AG10803 (cell line): Measurements from ENCODE around the gene SMG5.

ENCODE experiments used
- DNase-seq: peaks from one replicate; pipeline ENCODE4 v3.0.0; 2010; ENCODE audit warnings: low read depth
- H3K4me3 ChIP-seq: 2 replicates; pipeline ENCODE4 v1.5.1; 2011; ENCODE audit warnings: mild to moderate bottlenecking, low read length, control low read depth
- TF ChIP-seq, protein P1 (sequence below): conservative IDR thresholded peaks from 2 replicates; pipeline ENCODE4 v1.5.1; 2011; ENCODE audit warnings: mild to moderate bottlenecking, low read length, control low read depth, inconsistent platforms

SMG5 gene

GRCh38 chr1:156305215-156305614 is 22.6 kb upstream of the SMG5 start:
- H3K4me3 ChIP-seq = no peak overlapping the region
- no peak for DNase-seq
- TF ChIP-seq, protein P1, sequence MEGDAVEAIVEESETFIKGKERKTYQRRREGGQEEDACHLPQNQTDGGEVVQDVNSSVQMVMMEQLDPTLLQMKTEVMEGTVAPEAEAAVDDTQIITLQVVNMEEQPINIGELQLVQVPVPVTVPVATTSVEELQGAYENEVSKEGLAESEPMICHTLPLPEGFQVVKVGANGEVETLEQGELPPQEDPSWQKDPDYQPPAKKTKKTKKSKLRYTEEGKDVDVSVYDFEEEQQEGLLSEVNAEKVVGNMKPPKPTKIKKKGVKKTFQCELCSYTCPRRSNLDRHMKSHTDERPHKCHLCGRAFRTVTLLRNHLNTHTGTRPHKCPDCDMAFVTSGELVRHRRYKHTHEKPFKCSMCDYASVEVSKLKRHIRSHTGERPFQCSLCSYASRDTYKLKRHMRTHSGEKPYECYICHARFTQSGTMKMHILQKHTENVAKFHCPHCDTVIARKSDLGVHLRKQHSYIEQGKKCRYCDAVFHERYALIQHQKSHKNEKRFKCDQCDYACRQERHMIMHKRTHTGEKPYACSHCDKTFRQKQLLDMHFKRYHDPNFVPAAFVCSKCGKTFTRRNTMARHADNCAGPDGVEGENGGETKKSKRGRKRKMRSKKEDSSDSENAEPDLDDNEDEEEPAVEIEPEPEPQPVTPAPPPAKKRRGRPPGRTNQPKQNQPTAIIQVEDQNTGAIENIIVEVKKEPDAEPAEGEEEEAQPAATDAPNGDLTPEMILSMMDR = no peak

DNA sequence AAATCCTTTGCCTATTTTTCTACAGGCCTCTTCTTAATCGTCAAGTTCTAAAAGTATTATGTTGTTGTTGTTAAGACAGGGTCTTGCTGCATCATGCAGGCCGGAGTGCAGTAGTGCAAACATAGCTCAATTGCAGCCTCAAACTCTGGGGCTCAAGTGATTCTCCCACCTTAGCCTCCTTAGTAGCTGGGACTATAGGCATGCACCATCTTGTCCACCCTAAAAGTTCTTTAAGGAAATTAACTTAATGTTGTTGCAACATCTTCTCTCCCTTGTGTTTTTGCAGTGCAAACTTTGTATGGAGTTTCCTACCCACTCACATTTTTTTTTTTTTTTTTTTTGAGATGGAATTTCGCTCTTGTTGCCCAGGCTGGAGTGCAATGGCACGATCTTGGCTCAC is 20.6 kb upstream of the SMG5 start:
- no peak overlapping the region for H3K4me3 ChIP-seq
- DNase-seq = no peak
- TF ChIP-seq, protein P1 = no peak

DNA sequence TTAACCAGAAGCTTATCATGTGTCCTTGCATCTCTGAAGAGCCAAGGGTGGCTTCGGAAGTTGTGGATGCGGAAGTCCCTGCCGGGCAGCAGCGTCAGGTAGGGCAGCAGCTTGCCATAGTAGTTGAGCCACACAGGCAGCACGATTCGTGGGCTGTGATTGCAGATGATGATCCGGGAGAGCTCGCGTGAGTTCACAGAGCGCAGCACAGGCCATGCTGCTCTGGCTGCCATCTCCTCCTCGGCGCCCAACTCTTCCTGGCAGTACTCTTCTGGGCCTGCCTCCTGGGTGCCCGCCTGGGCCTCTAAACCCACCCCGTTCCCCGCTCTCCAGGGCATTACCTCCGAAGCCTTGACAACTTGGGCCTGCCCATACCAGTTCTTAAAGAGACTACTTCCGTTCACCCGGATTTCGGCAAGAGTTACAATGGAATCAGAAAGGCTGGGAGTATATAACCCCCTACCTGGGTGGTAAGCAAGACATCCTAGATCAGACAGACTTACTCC is 16.3 kb upstream of the SMG5 start, which contains the start of gene VHLL:
Gene VHLL (minus strand): TSS at position 456 of the 506 bp plus-strand sequence. CDS start 118 bp downstream, at position 338.
- TF ChIP-seq, protein P1 = no peak
- no peak within 1 kb of the TSS for H3K4me3 ChIP-seq
- DNase-seq = no peak

DNA sequence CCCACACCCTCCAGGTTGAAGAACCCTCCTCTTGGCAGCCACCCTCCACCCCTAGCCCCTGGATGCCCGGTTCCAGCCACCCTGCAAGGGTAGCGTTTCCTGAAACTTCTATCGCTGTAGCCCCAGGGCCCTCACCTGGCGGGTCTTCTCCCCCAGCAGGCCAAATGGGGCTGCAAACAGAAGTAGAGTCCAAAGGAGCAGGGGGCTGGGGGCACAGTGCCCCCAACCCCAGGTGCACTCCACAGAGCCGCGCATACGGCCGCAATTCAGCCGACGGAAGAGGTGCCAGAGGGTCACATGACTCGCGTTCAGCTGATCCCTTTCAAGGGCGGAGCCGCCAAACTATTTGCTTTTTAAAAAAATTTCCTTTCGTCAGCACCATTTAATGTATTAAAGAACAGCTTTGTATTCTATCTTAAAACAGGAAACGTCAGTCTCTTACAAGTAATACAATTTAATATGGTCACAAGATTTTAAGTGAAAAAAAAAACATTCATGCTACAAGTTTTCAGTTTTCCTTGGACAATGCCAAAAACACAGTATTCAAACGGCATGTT is 12.8 kb upstream of the SMG5 start, which contains the start of gene GLMP:
Gene GLMP (minus strand): TSS at position 289 of the 557 bp plus-strand sequence. CDS start 34 bp downstream, at position 255.
- DNase-seq = peak; percentile 50
- TF ChIP-seq, protein P1 = no peak
- peak within 1 kb of the TSS; percentile 87 for H3K4me3 ChIP-seq

GRCh38 chr1:156293895-156294294 is 11.3 kb upstream of the SMG5 start:
- TF ChIP-seq, protein P1 = no peak
- DNase-seq = no peak
- no peak overlapping the region for H3K4me3 ChIP-seq

GRCh38 chr1:156293098-156293434 is 10.4 kb upstream of the SMG5 start:
- TF ChIP-seq, protein P1 = no peak
- no peak for DNase-seq
- no peak overlapping the region for H3K4me3 ChIP-seq
